CD8-positive, alpha-beta memory T cell (primary cell): ENCODE data around the gene FBXO28. TPM values are rescaled to one million over a fixed set of nuclear protein-coding genes. Genes with fewer than 3 reads are reported as not detected.
"Not testable (repeated sequence)": the region's sequence is repeated elsewhere in the genome, so short reads cannot be mapped to it uniquely, and the experiment has no call there.

Experiments
- CTCF ChIA-PET: fragments of 350-600 bp; sonication (Branson Sonifier 250); formaldehyde crosslinking; loops from one replicate; lab custom pipeline; 2021; ENCODE audit warnings: antibody characterized with exemption; lab: Charles Lee
- POLR2A ChIA-PET: fragments of 350-600 bp; sonication (Branson Sonifier 250); formaldehyde crosslinking; loops from one replicate; lab custom pipeline; 2021; ENCODE audit warnings: antibody characterized with exemption; lab: Charles Lee
- DNase-seq, 5 donors: peaks; one replicate each; pipeline versions ENCODE4 v3.0.0 to v3.0.0-alpha.2; 2020 to 2022; ENCODE audit warnings: mixed read lengths in 1 of 5
- H3K27ac ChIP-seq: one replicate; pipeline ENCODE4 v1.7.0; 2013; ENCODE audit warnings: low read depth, mild to moderate bottlenecking, low read length, moderate library complexity
- H3K27me3 ChIP-seq: 2 replicates; pipeline ENCODE4 v1.7.0; 2013; ENCODE audit warnings: low read length, mild to moderate bottlenecking; ENCODE audit not compliant: insufficient read depth, poor library complexity, severe bottlenecking
- H3K36me3 ChIP-seq: 2 replicates; pipeline ENCODE4 v1.7.0; 2013; ENCODE audit warnings: mild to moderate bottlenecking, low read length, moderate library complexity; ENCODE audit not compliant: insufficient read depth
- H3K4me1 ChIP-seq: 2 replicates; pipeline ENCODE4 v1.7.0; 2013; ENCODE audit warnings: mild to moderate bottlenecking, low read length, moderate library complexity; ENCODE audit not compliant: insufficient read depth
- H3K4me3 ChIP-seq: 2 replicates; pipeline ENCODE4 v1.7.0; 2013; ENCODE audit warnings: mild to moderate bottlenecking, low read length
- H3K9me3 ChIP-seq: 2 replicates; pipeline ENCODE4 v1.7.0; 2013; ENCODE audit warnings: mild to moderate bottlenecking, low read length
- H3K27ac Mint-ChIP-seq, 8 donors: one replicate each; pipeline ENCODE4 v1.8.0; 2020 to 2021; ENCODE audit warnings: mixed read lengths in 8 of 8, mild to moderate bottlenecking in 6 of 8, inconsistent platforms in 3 of 8, moderate library complexity in 3 of 8
- H3K27me3 Mint-ChIP-seq, 2 donors: one replicate each; pipeline ENCODE4 v1.8.0; 2020 to 2021; ENCODE audit warnings: mixed read lengths in 2 of 2, mild to moderate bottlenecking in 1 of 2, moderate library complexity in 1 of 2
- H3K36me3 Mint-ChIP-seq, 3 donors: one replicate each; pipeline ENCODE4 v1.8.0; 2020 to 2021; ENCODE audit warnings: mixed read lengths in 3 of 3, inconsistent platforms in 1 of 3, mild to moderate bottlenecking in 1 of 3
- H3K4me1 Mint-ChIP-seq, 3 donors: one replicate each; pipeline ENCODE4 v1.8.0; 2020 to 2021; ENCODE audit warnings: mixed read lengths in 3 of 3, inconsistent platforms in 1 of 3, mild to moderate bottlenecking in 1 of 3
- H3K4me3 Mint-ChIP-seq, 7 donors: one replicate each; pipeline ENCODE4 v1.8.0; 2020 to 2021; ENCODE audit warnings: mixed read lengths in 7 of 7, mild to moderate bottlenecking in 6 of 7, moderate library complexity in 4 of 7, inconsistent platforms in 2 of 7
- H3K9me3 Mint-ChIP-seq, 5 donors: one replicate each; pipeline ENCODE4 v1.8.0; 2020 to 2022; ENCODE audit warnings: mixed read lengths in 5 of 5, mild to moderate bottlenecking in 3 of 5, moderate library complexity in 2 of 5, inconsistent platforms in 1 of 5
- polyA plus RNA-seq: library from polyadenylated mRNA; unstranded; fragments of 300-500 nt; fragmentation: Illumina TruSeq; gene quantifications from one replicate; pipeline ENCODE4 v1.2.3, GENCODE V29; 2021
- total RNA-seq, 2 experiments: library from RNA; stranded (reverse); gene quantifications; one replicate each; pipeline ENCODE4 v1.2.3, GENCODE V29; 2021

FBXO28 gene
- total and polyA plus RNA-seq, 3 experiments from 2014 or later: 16.8 to 32.2 (median 31.6) TPM

GRCh38 chr1:224205438-224205840, 91.5 kb downstream of the FBXO28 start:
- no peak overlapping the region for H3K4me3 ChIP-seq
- no peak overlapping the region for H3K27ac ChIP-seq
- peak in 1 of 5 donors; percentile 10 for DNase-seq
- Mint-ChIP-seq H3K27ac (peak overlapping the region in 7 of 8 donors; percentile 35 to 79 (median 70)), H3K9me3 (no peaks in the 10 kb centered on the region), H3K4me3 (peak overlapping the region; percentile 13 to 75 (median 57)), H3K4me1 (peaks cover 10 to 13% (median 12%) of the 10 kb centered on the region in 3 donors), H3K36me3 (no peaks in the 10 kb centered on the region), H3K27me3 (no peaks in the 10 kb centered on the region)
- H3K36me3 ChIP-seq: no peaks in the 10 kb centered on the region
- H3K4me1 ChIP-seq: peaks cover 10% of the 10 kb centered on the region
- CTCF ChIA-PET: no interaction called here
- POLR2A ChIA-PET: no interaction called here
- H3K27me3 ChIP-seq: no peaks in the 10 kb centered on the region
- H3K9me3 ChIP-seq: no peaks in the 10 kb centered on the region

- H3K27me3 ChIP-seq, CTCF ChIA-PET, H3K36me3 ChIP-seq, H3K36me3 Mint-ChIP-seq, H3K9me3 Mint-ChIP-seq, H3K27ac ChIP-seq, DNase-seq, POLR2A ChIA-PET, H3K9me3 ChIP-seq, H3K27me3 Mint-ChIP-seq, H3K4me3 ChIP-seq: not testable (repeated sequence)
- Mint-ChIP-seq H3K4me1 (peaks cover 10 to 13% (median 12%) of the 10 kb centered on the region in 3 donors), H3K27ac (peak overlapping the region in 5 of 8 donors; percentile 35 to 79 (median 70)), H3K4me3 (peak overlapping the region in 3 of 7 donors; percentile 13 to 75 (median 23))
- peaks cover 10% of the 10 kb centered on the region for H3K4me1 ChIP-seq
These were observed 92.1 kb downstream of the FBXO28 start for GRCh38 chr1:224205931-224206538.

GRCh38 chr1:224211206-224211962, 97.5 kb downstream of the FBXO28 start:
- no peaks in the 10 kb centered on the region for H3K9me3 Mint-ChIP-seq
- peak overlapping the region in 1 of 8 donors; percentile 29 for H3K27ac Mint-ChIP-seq
- no peaks in the 10 kb centered on the region for H3K36me3 Mint-ChIP-seq
- no peaks in the 10 kb centered on the region for H3K4me1 Mint-ChIP-seq
- ChIA-PET POLR2A (no interaction called here), CTCF (no interaction called here)
- H3K27ac ChIP-seq: no peak overlapping the region
- no peaks in the 10 kb centered on the region for H3K27me3 ChIP-seq
- H3K27me3 Mint-ChIP-seq: no peaks in the 10 kb centered on the region
- no peak overlapping the region for H3K4me3 Mint-ChIP-seq
- no peak for DNase-seq
- no peaks in the 10 kb centered on the region for H3K4me1 ChIP-seq
- H3K9me3 ChIP-seq: no peaks in the 10 kb centered on the region
- H3K4me3 ChIP-seq: no peak overlapping the region
- H3K36me3 ChIP-seq: no peaks in the 10 kb centered on the region

Other genes with a start within 250 kb of the FBXO28 start
- gene DEGS1, start 69.1 kb downstream of the FBXO28 start, total RNA-seq: 10 to 100 TPM; 46.4 to 46.9 TPM
- 111 TPM for gene DEGS1, start 69.1 kb downstream of the FBXO28 start, polyA plus RNA-seq
- 10 to 100 TPM; 41.6 to 46.5 TPM for gene NVL, start 216.1 kb downstream of the FBXO28 start, total RNA-seq
- gene NVL, start 216.1 kb downstream of the FBXO28 start, polyA plus RNA-seq: 23.0 TPM
- gene CNIH4, start 242.8 kb downstream of the FBXO28 start, total RNA-seq: 10 to 100 TPM; 45.7 to 53.9 TPM
- 49.3 TPM for gene CNIH4, start 242.8 kb downstream of the FBXO28 start, polyA plus RNA-seq